SK-N-SH (cell line): Measurements from ENCODE around the gene TENT4A. TPM values are rescaled to one million over a fixed set of nuclear protein-coding genes. Genes with fewer than 3 reads are reported as not detected.
"Not testable (repeated sequence)": the region's sequence is repeated elsewhere in the genome, so short reads cannot be mapped to it uniquely, and the experiment has no call there.

Source experiments
- CTCF ChIA-PET: fragments of 300-600, 350-600 bp; formaldehyde crosslinking; extraction: SDS; loops from one replicate; lab custom pipeline; 2021; lab: Yijun Ruan, JAX
- POLR2A ChIA-PET: fragments of 350-600 bp; sonication (Branson Sonifier 250); formaldehyde crosslinking; extraction: SDS; loops from one replicate; lab custom pipeline; 2020; ENCODE audit warnings: antibody characterized with exemption, inconsistent platforms; lab: Yijun Ruan, JAX
- DNase-seq: peaks from one replicate; pipeline ENCODE4 v3.0.0; 2012
- H2AFZ ChIP-seq: fragments of 200-600 bp; sonication (generic); 2 replicates; pipeline ENCODE4 v1.8.1; 2016; ENCODE audit warnings: antibody characterized with exemption, mild to moderate bottlenecking, low read depth
- H3F3A ChIP-seq: fragments of 200-600 bp; sonication (generic); replicated peaks from 2 replicates; pipeline ENCODE3; 2016; ENCODE audit warnings: antibody characterized with exemption, mild to moderate bottlenecking; ENCODE audit not compliant: insufficient read depth
- H3K27ac ChIP-seq, 2 experiments: fragments of 200-500 bp in 1 of 2; fragments of 200-600 bp in 1 of 2; sonication (Bioruptor generic) in 1 of 2; sonication (generic), shearing (Covaris generic) in 1 of 2; 2 replicates each; pipeline versions ENCODE4 v1.5.1 to v1.6.1; 2014 to 2016; ENCODE audit warnings: low read depth in 2 of 2, inconsistent platforms in 1 of 2, low read length in 1 of 2, mild to moderate bottlenecking in 1 of 2, mixed read lengths in 1 of 2
- H3K27me3 ChIP-seq: fragments of 200-600 bp; sonication (generic), shearing (Covaris generic); 2 replicates; pipeline ENCODE4 v1.6.1; 2016; ENCODE audit warnings: mixed run types; ENCODE audit not compliant: insufficient read depth
- H3K36me3 ChIP-seq, 2 experiments: fragments of 200-500 bp in 1 of 2; fragments of 200-600 bp in 1 of 2; sonication (Bioruptor generic) in 1 of 2; sonication (generic) in 1 of 2; replicated peaks in 1 of 2; 2 replicates each; pipeline versions ENCODE3 to v1.5.1; 2014 to 2016; ENCODE audit warnings: low read length in 1 of 2, mild to moderate bottlenecking in 1 of 2; ENCODE audit not compliant: insufficient read depth in 2 of 2, control insufficient read depth in 1 of 2
- H3K4me1 ChIP-seq, 2 experiments: fragments of 200-500 bp in 1 of 2; fragments of 200-600 bp in 1 of 2; sonication (Bioruptor generic) in 1 of 2; sonication (generic), shearing (Covaris generic) in 1 of 2; 2 replicates each; pipeline versions ENCODE4 v1.5.1 to v1.6.1; 2014 to 2016; ENCODE audit warnings: low read depth in 1 of 2, low read length in 1 of 2, mixed run types in 1 of 2; ENCODE audit not compliant: insufficient read depth in 2 of 2, control insufficient read depth in 1 of 2
- H3K4me2 ChIP-seq: fragments of 200-600 bp; sonication (generic), shearing (Covaris generic); 2 replicates; pipeline ENCODE4 v1.6.1; 2017; ENCODE audit warnings: mixed run types
- H3K4me3 ChIP-seq, 2 experiments: fragments of 200-500 bp in 1 of 2; fragments of 200-600 bp in 1 of 2; sonication (Bioruptor generic) in 1 of 2; sonication (generic), shearing (Covaris generic) in 1 of 2; 2 replicates each; pipeline versions ENCODE4 v1.5.1 to v1.8.1; 2014 to 2016; ENCODE audit warnings: low read depth in 2 of 2, inconsistent platforms in 1 of 2, low read length in 1 of 2, mild to moderate bottlenecking in 1 of 2, mixed read lengths in 1 of 2, moderate library complexity in 1 of 2
- H3K79me2 ChIP-seq: fragments of 200-600 bp; sonication (generic); 2 replicates; pipeline ENCODE4 v1.8.1; 2017; ENCODE audit warnings: mild to moderate bottlenecking; ENCODE audit not compliant: insufficient read depth
- H3K9ac ChIP-seq: fragments of 200-600 bp; sonication (generic); 2 replicates; pipeline ENCODE4 v1.6.1; 2017; ENCODE audit warnings: mixed run types
- H3K9me2 ChIP-seq: fragments of 200-600 bp; sonication (generic); 2 replicates; pipeline ENCODE4 v1.6.1; 2017; ENCODE audit warnings: mixed run types
- H3K9me3 ChIP-seq: fragments of 200-600 bp; sonication (generic); 2 replicates; pipeline ENCODE4 v1.6.1; 2017; ENCODE audit warnings: mixed run types, mild to moderate bottlenecking, moderate library complexity
- H4K20me1 ChIP-seq: fragments of 200-600 bp; sonication (generic); 2 replicates; pipeline ENCODE4 v1.6.1; 2017; ENCODE audit warnings: mild to moderate bottlenecking, mixed run types; ENCODE audit not compliant: insufficient read depth
- CHD2 ChIP-seq: fragments of 150-350 bp; IDR thresholded peaks from 2 replicates; pipeline ENCODE4 v1.6.1; 2018; ENCODE audit warnings: low read length; ENCODE audit not compliant: partially characterized antibody
- FOSL2 ChIP-seq: IDR thresholded peaks from 2 replicates; pipeline ENCODE4 v1.4.0; 2012; ENCODE audit warnings: low read depth, mild to moderate bottlenecking, moderate library complexity, borderline replicate concordance
- FOXJ3 ChIP-seq: sonication (generic); formaldehyde crosslinking; IDR thresholded peaks from 2 replicates; pipeline ENCODE4 v1.5.1; 2020; ENCODE audit warnings: mild to moderate bottlenecking, missing genetic modification reagents
- JUND ChIP-seq: IDR thresholded peaks from 2 replicates; pipeline ENCODE4 v1.4.0; 2012
- NRF1 ChIP-seq: IDR thresholded peaks from 2 replicates; pipeline ENCODE4 v1.6.1; 2012; ENCODE audit warnings: low read depth, mild to moderate bottlenecking, low read length
- RXRA ChIP-seq: IDR thresholded peaks from 2 replicates; pipeline ENCODE4 v1.4.0; 2012; ENCODE audit warnings: low read depth, mild to moderate bottlenecking, borderline replicate concordance
- SIN3A ChIP-seq: IDR thresholded peaks from 2 replicates; pipeline ENCODE4 v1.6.1; 2012; ENCODE audit warnings: low read depth, mild to moderate bottlenecking, low read length, moderate library complexity, borderline replicate concordance
- SMC3 ChIP-seq: IDR thresholded peaks from 2 replicates; pipeline ENCODE4 v1.6.1; 2012; ENCODE audit warnings: low read depth, low read length, improper control_type of control experiment
- TCF12 ChIP-seq: IDR thresholded peaks from 2 replicates; pipeline ENCODE4 v1.4.0; 2012
- USF1 ChIP-seq: IDR thresholded peaks from 2 replicates; pipeline ENCODE4 v1.4.0; 2012; ENCODE audit warnings: low read depth, borderline replicate concordance
- WGBS: methylation state at CpG from one replicate; pipeline ENCODE4 v1.1.6; 2017; ENCODE audit warnings: low lambda C conversion rate; 5-methylcytosine and 5-hydroxymethylcytosine counted together
- polyA plus RNA-seq, 3 experiments: library from polyadenylated mRNA; depleted of rRNA; stranded (reverse); fragments of >200 nt; gene quantifications; 2 replicates each; pipeline ENCODE4 v1.2.3, GENCODE V29; 2012
- TF ChIP-seq, protein P1 (sequence below): IDR thresholded peaks from 2 replicates; pipeline ENCODE4 v1.6.1; 2012; ENCODE audit warnings: mild to moderate bottlenecking, low read depth, low read length, moderate library complexity

Gene TENT4A
- polyA plus RNA-seq, 1 of the 3 experiments (the other 2 are of a cell fraction): 6.0 TPM

- Histone ChIP-seq H3F3A (no peaks in the 10 kb centered on the region), H3K4me2 (no peak overlapping the region), H3K9me2 (no peaks in the 10 kb centered on the region), H3K9me3 (no peaks in the 10 kb centered on the region), H3K79me2 (no peaks in the 10 kb centered on the region), H3K27ac (no peak overlapping the region), H2AFZ (no peak overlapping the region), H3K27me3 (no peaks in the 10 kb centered on the region), H3K4me1 (no peaks in the 10 kb centered on the region), H3K36me3 (peaks cover 9 to 24% of the 10 kb centered on the region in 2 experiments), H3K4me3 (no peak overlapping the region), H4K20me1 (no peaks in the 10 kb centered on the region), H3K9ac (no peak overlapping the region)
- no peak for TF ChIP-seq SMC3
- no peak for TF ChIP-seq TCF12
- no peak for TF ChIP-seq NRF1
- TF ChIP-seq, protein P1, sequence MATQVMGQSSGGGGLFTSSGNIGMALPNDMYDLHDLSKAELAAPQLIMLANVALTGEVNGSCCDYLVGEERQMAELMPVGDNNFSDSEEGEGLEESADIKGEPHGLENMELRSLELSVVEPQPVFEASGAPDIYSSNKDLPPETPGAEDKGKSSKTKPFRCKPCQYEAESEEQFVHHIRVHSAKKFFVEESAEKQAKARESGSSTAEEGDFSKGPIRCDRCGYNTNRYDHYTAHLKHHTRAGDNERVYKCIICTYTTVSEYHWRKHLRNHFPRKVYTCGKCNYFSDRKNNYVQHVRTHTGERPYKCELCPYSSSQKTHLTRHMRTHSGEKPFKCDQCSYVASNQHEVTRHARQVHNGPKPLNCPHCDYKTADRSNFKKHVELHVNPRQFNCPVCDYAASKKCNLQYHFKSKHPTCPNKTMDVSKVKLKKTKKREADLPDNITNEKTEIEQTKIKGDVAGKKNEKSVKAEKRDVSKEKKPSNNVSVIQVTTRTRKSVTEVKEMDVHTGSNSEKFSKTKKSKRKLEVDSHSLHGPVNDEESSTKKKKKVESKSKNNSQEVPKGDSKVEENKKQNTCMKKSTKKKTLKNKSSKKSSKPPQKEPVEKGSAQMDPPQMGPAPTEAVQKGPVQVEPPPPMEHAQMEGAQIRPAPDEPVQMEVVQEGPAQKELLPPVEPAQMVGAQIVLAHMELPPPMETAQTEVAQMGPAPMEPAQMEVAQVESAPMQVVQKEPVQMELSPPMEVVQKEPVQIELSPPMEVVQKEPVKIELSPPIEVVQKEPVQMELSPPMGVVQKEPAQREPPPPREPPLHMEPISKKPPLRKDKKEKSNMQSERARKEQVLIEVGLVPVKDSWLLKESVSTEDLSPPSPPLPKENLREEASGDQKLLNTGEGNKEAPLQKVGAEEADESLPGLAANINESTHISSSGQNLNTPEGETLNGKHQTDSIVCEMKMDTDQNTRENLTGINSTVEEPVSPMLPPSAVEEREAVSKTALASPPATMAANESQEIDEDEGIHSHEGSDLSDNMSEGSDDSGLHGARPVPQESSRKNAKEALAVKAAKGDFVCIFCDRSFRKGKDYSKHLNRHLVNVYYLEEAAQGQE: no peak
- no peak for TF ChIP-seq FOSL2
- no peak for TF ChIP-seq JUND
- TF ChIP-seq SIN3A: no peak
- no peak for TF ChIP-seq USF1
- TF ChIP-seq FOXJ3 (CRISPR knock-in tag): no peak
- TF ChIP-seq RXRA: no peak
- TF ChIP-seq CHD2: no peak
- ChIA-PET CTCF (interaction anchor here (1.6 kb wide), 1 partner anchor 14 kb away, joined by 3 read pairs; no protein-coding TSS in a partner anchor), POLR2A (no interaction called here)
- no peak for DNase-seq
- WGBS: 97% methylated on average over 5 of the region's 5 CpGs
These were observed 45.6 kb upstream of the TENT4A start for GRCh38 chr5:6667648-6668047.

DNA sequence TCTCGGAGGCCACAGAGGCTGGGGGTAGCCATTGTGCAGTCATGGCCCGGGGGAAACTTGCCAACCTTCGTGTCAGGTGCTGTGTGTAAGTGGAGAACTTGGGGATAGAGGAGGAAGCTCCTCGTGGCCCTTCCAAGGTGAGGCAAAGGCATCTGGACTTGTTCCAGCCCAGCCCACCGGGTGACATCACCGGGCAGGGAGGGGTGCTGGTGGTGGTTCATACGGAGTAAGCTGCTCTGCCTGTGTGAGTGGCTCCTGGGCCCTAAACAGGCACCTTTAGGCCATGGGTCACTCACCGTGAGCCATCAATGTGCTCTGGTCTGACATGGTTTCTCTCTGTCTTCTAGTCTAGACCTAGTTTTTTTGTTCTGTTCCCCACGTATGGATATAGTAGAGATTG is 44.5 kb upstream of the TENT4A start:
- H3K4me3 ChIP-seq, H3K4me1 ChIP-seq, H3K27ac ChIP-seq, H3F3A ChIP-seq, POLR2A ChIA-PET, H2AFZ ChIP-seq, H3K9ac ChIP-seq, H3K79me2 ChIP-seq, H3K9me2 ChIP-seq, H3K4me2 ChIP-seq, H3K9me3 ChIP-seq, H3K27me3 ChIP-seq, DNase-seq, H4K20me1 ChIP-seq: not testable (repeated sequence)
- H3K36me3 ChIP-seq: peaks cover 6 to 25% of the 10 kb centered on the region in 2 experiments
- WGBS: 88% methylated on average over 9 of the region's 9 CpGs
- CTCF ChIA-PET: interaction anchor here (1.6 kb wide), 1 partner anchor 15 kb away, joined by 3 read pairs; no protein-coding TSS in a partner anchor
